ENCODE measurements around the gene HIVEP1.

Gene HIVEP1

GRCh38 chr6:12012038-12012557 is at the start of gene HIVEP1:
Gene HIVEP1, plus strand, starts transcription at chr6:12012312. Its CDS starts 3,317 bp downstream, at chr6:12015629.
- DNase-seq = no peak

GRCh38 chr6:11963756-11964500 is 48.2 kb upstream of the HIVEP1 start:
- DNase-seq = no peak

- no peak for DNase-seq
Observed at GRCh38 chr6:11964729-11965335, 47.3 kb upstream of the HIVEP1 start.

GRCh38 chr6:11965499-11965898 is 46.6 kb upstream of the HIVEP1 start:
- no peak for DNase-seq

- DNase-seq = no peak
Observed at GRCh38 chr6:11968241-11968806, 43.8 kb upstream of the HIVEP1 start.

- DNase-seq = no peak
Observed at GRCh38 chr6:11969092-11969491, 43.0 kb upstream of the HIVEP1 start.

- DNase-seq = no peak
Observed at GRCh38 chr6:11970114-11970513, 42.0 kb upstream of the HIVEP1 start.

GRCh38 chr6:11971154-11971553 is 41.0 kb upstream of the HIVEP1 start:
- DNase-seq = no peak

GRCh38 chr6:11972270-11972669 is 39.8 kb upstream of the HIVEP1 start:
- DNase-seq = no peak

- DNase-seq = no peak
Observed at GRCh38 chr6:11972806-11973205, 39.3 kb upstream of the HIVEP1 start.

GRCh38 chr6:11973238-11973637 is 38.9 kb upstream of the HIVEP1 start:
- DNase-seq = no peak

GRCh38 chr6:11974089-11974488 is 38.0 kb upstream of the HIVEP1 start:
- DNase-seq = no peak

- DNase-seq = no peak
Observed at GRCh38 chr6:11975353-11975977, 36.6 kb upstream of the HIVEP1 start.

- DNase-seq = no peak
Observed at GRCh38 chr6:11976489-11976888, 35.6 kb upstream of the HIVEP1 start.

- no peak for DNase-seq
Observed at GRCh38 chr6:11977193-11977592, 34.9 kb upstream of the HIVEP1 start.

GRCh38 chr6:11977738-11978137 is 34.4 kb upstream of the HIVEP1 start:
- DNase-seq = no peak

- DNase-seq = no peak
Observed at GRCh38 chr6:11978169-11978987, 33.7 kb upstream of the HIVEP1 start.

GRCh38 chr6:11979866-11980265 is 32.2 kb upstream of the HIVEP1 start:
- no peak for DNase-seq

- DNase-seq = no peak
Observed at GRCh38 chr6:11983306-11983705, 28.8 kb upstream of the HIVEP1 start.

- no peak for DNase-seq
Observed at GRCh38 chr6:11987386-11987785, 24.7 kb upstream of the HIVEP1 start.

GRCh38 chr6:11989386-11989785 is 22.7 kb upstream of the HIVEP1 start:
- DNase-seq = no peak

- DNase-seq = no peak
Observed at GRCh38 chr6:11992086-11992485, 20.0 kb upstream of the HIVEP1 start.
